ENCODE results near the gene CCDC180. TPM values are rescaled to one million over a fixed set of nuclear protein-coding genes. Genes with fewer than 3 reads are reported as not detected.

Gene CCDC180
- total RNA-seq, 1 experiment from 2014 or later = 5.1 TPM

- no peaks in the 10 kb centered on the region for H3K9me3 Mint-ChIP-seq (ENCODE audit: unreplicated experiment)
- intact Hi-C loops (cut with micrococcal nuclease) = no loop called here
- no peaks in the 10 kb centered on the region for H3K4me1 Mint-ChIP-seq (ENCODE audit: insufficient read depth, unreplicated experiment)
- DNase-seq (ENCODE audit: unreplicated experiment) = no peak
- POLR2A ChIA-PET = no interaction called here
- CTCF ChIA-PET = no interaction called here
- TF ChIP-seq CTCF (IDR thresholded peaks at IDR 0.05; ENCODE audit: unreplicated experiment) = no peak
- H3K36me3 Mint-ChIP-seq (ENCODE audit: insufficient read depth, unreplicated experiment) = peaks cover 13% of the 10 kb centered on the region
- no peak overlapping the region for H3K27ac Mint-ChIP-seq (ENCODE audit: low read depth, unreplicated experiment)
- BruUV-seq (replicated peaks) = no TSS peak
- no peaks in the 10 kb centered on the region for H3K27me3 Mint-ChIP-seq (ENCODE audit: insufficient read depth, unreplicated experiment)
- no peak overlapping the region for H3K4me3 Mint-ChIP-seq (ENCODE audit: unreplicated experiment)
Measured at GRCh38 chr9:97313243-97313642, 5.8 kb downstream of the CCDC180 start.

- Mint-ChIP-seq H3K4me3 (ENCODE audit: unreplicated experiment) (no peak overlapping the region), H3K9me3 (ENCODE audit: unreplicated experiment) (no peaks in the 10 kb centered on the region), H3K36me3 (ENCODE audit: insufficient read depth, unreplicated experiment) (peaks cover 13% of the 10 kb centered on the region), H3K27me3 (ENCODE audit: insufficient read depth, unreplicated experiment) (no peaks in the 10 kb centered on the region), H3K27ac (ENCODE audit: low read depth, unreplicated experiment) (no peak overlapping the region), H3K4me1 (ENCODE audit: insufficient read depth, unreplicated experiment) (no peaks in the 10 kb centered on the region)
- POLR2A ChIA-PET = no interaction called here
- no TSS peak for BruUV-seq (replicated peaks)
- TF ChIP-seq CTCF (IDR thresholded peaks at IDR 0.05; ENCODE audit: unreplicated experiment) = no peak
- CTCF ChIA-PET = no interaction called here
- no peak for DNase-seq (ENCODE audit: unreplicated experiment)
- intact Hi-C loops (cut with micrococcal nuclease) = no loop called here
Measured at GRCh38 chr9:97313746-97314145, 6.3 kb downstream of the CCDC180 start.

DNA sequence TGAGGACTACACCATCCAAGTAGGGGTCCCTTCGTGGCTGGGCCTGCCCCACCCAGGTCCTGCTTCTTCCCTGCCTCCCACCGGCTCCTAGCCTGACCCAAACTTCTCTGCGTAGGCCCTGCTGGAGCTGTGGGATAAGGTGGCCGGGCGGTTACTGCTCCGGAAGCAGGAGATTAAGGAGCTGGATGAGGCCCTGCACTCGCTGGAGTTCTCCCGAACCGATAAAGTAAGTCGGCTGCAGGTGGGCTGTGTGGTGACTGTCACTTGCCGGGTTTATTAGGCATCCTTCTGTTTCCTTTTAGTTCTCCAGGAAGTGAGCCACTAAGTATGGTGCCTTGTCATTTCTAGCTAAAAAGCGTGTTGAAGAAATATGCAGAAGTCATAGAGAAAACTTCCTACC is 7.0 kb downstream of the CCDC180 start:
- Mint-ChIP-seq H3K4me3 (ENCODE audit: unreplicated experiment) (no peak overlapping the region), H3K27me3 (ENCODE audit: insufficient read depth, unreplicated experiment) (no peaks in the 10 kb centered on the region), H3K27ac (ENCODE audit: low read depth, unreplicated experiment) (no peak overlapping the region), H3K9me3 (ENCODE audit: unreplicated experiment) (no peaks in the 10 kb centered on the region), H3K4me1 (ENCODE audit: insufficient read depth, unreplicated experiment) (no peaks in the 10 kb centered on the region), H3K36me3 (ENCODE audit: insufficient read depth, unreplicated experiment) (peaks cover 13% of the 10 kb centered on the region)
- TF ChIP-seq CTCF (IDR thresholded peaks at IDR 0.05; ENCODE audit: unreplicated experiment) = no peak
- intact Hi-C loops (cut with micrococcal nuclease) = no loop called here
- ChIA-PET POLR2A (no interaction called here), CTCF (interaction anchor here (0.5 kb wide), 1 partner anchor 155 kb away, joined by 3 read pairs; no protein-coding TSS in a partner anchor)
- DNase-seq (ENCODE audit: unreplicated experiment) = no peak
- no TSS peak for BruUV-seq (replicated peaks)

DNA sequence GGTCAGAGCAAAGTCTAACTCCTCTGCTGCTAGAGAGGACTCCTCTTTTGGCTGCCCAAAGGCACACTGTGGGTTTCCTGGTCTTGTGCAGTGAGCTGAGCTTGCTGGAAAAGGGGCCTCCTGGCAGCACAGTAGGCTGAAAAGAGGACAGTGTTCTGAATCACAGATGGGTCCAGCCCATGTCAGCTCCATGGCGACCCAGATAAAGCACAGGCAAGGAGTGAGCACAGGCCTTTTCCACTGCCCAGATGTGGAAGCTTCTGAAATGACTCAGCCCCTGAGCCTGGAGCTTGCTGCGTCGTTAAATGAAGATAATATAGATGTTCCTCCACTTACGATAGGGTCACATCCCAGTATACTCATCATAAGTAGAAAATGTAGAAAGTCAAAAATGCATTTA is 8.1 kb downstream of the CCDC180 start:
- CTCF ChIA-PET = interaction anchor here (0.6 to 1.2 kb wide), 2 partner anchors 12 to 30 kb away, joined by 3 read pairs; no protein-coding TSS in a partner anchor
- H3K9me3 Mint-ChIP-seq (ENCODE audit: unreplicated experiment) = no peaks in the 10 kb centered on the region
- no TSS peak for BruUV-seq (replicated peaks)
- POLR2A ChIA-PET = no interaction called here
- no peak overlapping the region for H3K27ac Mint-ChIP-seq (ENCODE audit: low read depth, unreplicated experiment)
- TF ChIP-seq CTCF (IDR thresholded peaks at IDR 0.05; ENCODE audit: unreplicated experiment) = no peak
- no peaks in the 10 kb centered on the region for H3K27me3 Mint-ChIP-seq (ENCODE audit: insufficient read depth, unreplicated experiment)
- no peak for DNase-seq (ENCODE audit: unreplicated experiment)
- H3K4me3 Mint-ChIP-seq (ENCODE audit: unreplicated experiment) = no peak overlapping the region
- H3K36me3 Mint-ChIP-seq (ENCODE audit: insufficient read depth, unreplicated experiment) = peaks cover 18% of the 10 kb centered on the region
- intact Hi-C loops (cut with micrococcal nuclease) = no loop called here
- H3K4me1 Mint-ChIP-seq (ENCODE audit: insufficient read depth, unreplicated experiment) = no peaks in the 10 kb centered on the region

Data from MCF 10A (cell line).